UCSD-AML1 (cell line): ENCODE data around the gene PIP5K1C.
A peak's percentile ranks its signal among the peaks of the same experiment; 100 is the strongest.

Experiments
- DNase-seq: peaks from one replicate; lab custom pipeline; 2025; ENCODE audit not compliant: unreplicated experiment; lab: John Stamatoyannopoulos, UW

Gene PIP5K1C

GRCh38 chr19:3700242-3701032, at the start of gene PIP5K1C:
Gene PIP5K1C, minus strand, starts transcription at chr19:3700468. Its CDS starts 78 bp downstream, at chr19:3700390.
- DNase-seq = peak; percentile 90

GRCh38 chr19:3748965-3749364, 48.7 kb upstream of the PIP5K1C start:
- DNase-seq = no peak

- no peak for DNase-seq
These were observed 46.2 kb upstream of the PIP5K1C start for GRCh38 chr19:3746371-3747056.

- DNase-seq = no peak
These were observed 45.2 kb upstream of the PIP5K1C start for GRCh38 chr19:3745363-3746045.

- DNase-seq = no peak
These were observed 43.2 kb upstream of the PIP5K1C start for GRCh38 chr19:3743486-3743885.

GRCh38 chr19:3740431-3740830, 40.2 kb upstream of the PIP5K1C start:
- no peak for DNase-seq

GRCh38 chr19:3738477-3739220, 38.4 kb upstream of the PIP5K1C start:
- DNase-seq = no peak

GRCh38 chr19:3737487-3738205, 37.4 kb upstream of the PIP5K1C start:
- DNase-seq = no peak

GRCh38 chr19:3736106-3736724, 35.9 kb upstream of the PIP5K1C start:
- DNase-seq = no peak

GRCh38 chr19:3734310-3734600, 34.0 kb upstream of the PIP5K1C start:
- DNase-seq = no peak

GRCh38 chr19:3733549-3734309, 33.5 kb upstream of the PIP5K1C start:
- DNase-seq = no peak

- DNase-seq = no peak
These were observed 31.8 kb upstream of the PIP5K1C start for GRCh38 chr19:3732108-3732507.

- no peak for DNase-seq
These were observed 30.2 kb upstream of the PIP5K1C start for GRCh38 chr19:3730457-3730958.

GRCh38 chr19:3725640-3726310, 25.5 kb upstream of the PIP5K1C start:
- DNase-seq = no peak

- DNase-seq = no peak
These were observed 24.9 kb upstream of the PIP5K1C start for GRCh38 chr19:3725121-3725520.

- no peak for DNase-seq
These were observed 23.6 kb upstream of the PIP5K1C start for GRCh38 chr19:3723883-3724282.

GRCh38 chr19:3723110-3723488, 22.8 kb upstream of the PIP5K1C start:
- DNase-seq = no peak

GRCh38 chr19:3722443-3723109, 22.3 kb upstream of the PIP5K1C start:
- no peak for DNase-seq
